Measurements from ENCODE around the gene HOXB6.

Gene HOXB6

GRCh38 chr17:48565925-48566710 is 38.7 kb downstream of the HOXB6 start:
- DNase-seq (ENCODE audit: low read depth in 2 of 2): no peak

GRCh38 chr17:48565022-48565554 is 39.7 kb downstream of the HOXB6 start:
- DNase-seq (ENCODE audit: low read depth in 2 of 2): no peak

- DNase-seq (ENCODE audit: low read depth in 2 of 2): no peak
Measured at GRCh38 chr17:48564188-48565021, 40.4 kb downstream of the HOXB6 start.

GRCh38 chr17:48563867-48564187 is 41.0 kb downstream of the HOXB6 start:
- DNase-seq (ENCODE audit: low read depth in 2 of 2): no peak

- DNase-seq (ENCODE audit: low read depth in 2 of 2): no peak
Measured at GRCh38 chr17:48563385-48563838, 41.4 kb downstream of the HOXB6 start.

- DNase-seq (ENCODE audit: low read depth in 2 of 2): no peak
Measured at GRCh38 chr17:48562934-48563333, 41.9 kb downstream of the HOXB6 start.

GRCh38 chr17:48561884-48562810 is 42.6 kb downstream of the HOXB6 start:
- DNase-seq (ENCODE audit: low read depth in 2 of 2): no peak

- DNase-seq (ENCODE audit: low read depth in 2 of 2): no peak
Measured at GRCh38 chr17:48559840-48560817, 44.7 kb downstream of the HOXB6 start.

- no peak for DNase-seq (ENCODE audit: low read depth in 2 of 2)
Measured at GRCh38 chr17:48559122-48559839, 45.5 kb downstream of the HOXB6 start.

GRCh38 chr17:48558831-48559121 is 46.0 kb downstream of the HOXB6 start:
- no peak for DNase-seq (ENCODE audit: low read depth in 2 of 2)

- DNase-seq (ENCODE audit: low read depth in 2 of 2): no peak
Measured at GRCh38 chr17:48558057-48558830, 46.5 kb downstream of the HOXB6 start.

- no peak for DNase-seq (ENCODE audit: low read depth in 2 of 2)
Measured at GRCh38 chr17:48556576-48557401, 48.0 kb downstream of the HOXB6 start.

- no peak for DNase-seq (ENCODE audit: low read depth in 2 of 2)
Measured at GRCh38 chr17:48556229-48556575, 48.6 kb downstream of the HOXB6 start.

- DNase-seq (ENCODE audit: low read depth in 2 of 2): no peak
Measured at GRCh38 chr17:48555258-48556228, 49.2 kb downstream of the HOXB6 start.

GRCh38 chr17:48554412-48555257 is 50.2 kb downstream of the HOXB6 start:
- DNase-seq (ENCODE audit: low read depth in 2 of 2): no peak

GRCh38 chr17:48553826-48554225 is 51.0 kb downstream of the HOXB6 start:
- no peak for DNase-seq (ENCODE audit: low read depth in 2 of 2)

Measured in stimulated activated CD4-positive, alpha-beta T cell treated with anti-CD3 and anti-CD28 coated beads, Interleukin-15, amount 100 ng/mL, for 48 hours (primary cell).